HEK293 (cell line): ENCODE results near the gene GLRA3.

ENCODE experiments used
- CTCF ChIA-PET: fragments of 350-600 bp; formaldehyde crosslinking; extraction: SDS; loops from one replicate; lab custom pipeline; 2021; ENCODE audit warnings: antibody characterized with exemption; lab: Yijun Ruan, JAX
- POLR2A ChIA-PET: fragments of 300-600 bp; formaldehyde crosslinking; extraction: SDS; loops from one replicate; lab custom pipeline; 2020; ENCODE audit warnings: antibody characterized with exemption, inconsistent platforms; lab: Yijun Ruan, JAX
- H3K27ac ChIP-seq: fragments of 200-500 bp; sonication (Bioruptor generic); 2 replicates; pipeline ENCODE4 v1.5.1; 2014; ENCODE audit warnings: low read depth, low read length, control low read depth, inconsistent platforms; ENCODE audit errors: extremely low read depth
- H3K36me3 ChIP-seq, 2 experiments: fragments of 200-500 bp in 1 of 2; sonication (Bioruptor generic) in 1 of 2; 1 replicate in 1 of 2; 2 replicates in 1 of 2; pipeline ENCODE4 v1.5.1; 2014 to 2017; ENCODE audit warnings: inconsistent platforms in 2 of 2, low read length in 2 of 2; ENCODE audit not compliant: control insufficient read depth in 2 of 2, insufficient read depth in 1 of 2
- H3K4me1 ChIP-seq: fragments of 200-500 bp; sonication (Bioruptor generic); 2 replicates; pipeline ENCODE4 v1.5.1; 2014; ENCODE audit warnings: mild to moderate bottlenecking, low read length, inconsistent platforms; ENCODE audit not compliant: control insufficient read depth, insufficient read depth
- H3K4me3 ChIP-seq: 2 replicates; pipeline ENCODE4 v1.5.1; 2011; ENCODE audit warnings: low read depth, mild to moderate bottlenecking, control low read depth, low read length, moderate library complexity
- H3K9me3 ChIP-seq: fragments of 200-500 bp; sonication (Bioruptor generic); 2 replicates; pipeline ENCODE4 v1.5.1; 2014; ENCODE audit warnings: low read depth, low read length, inconsistent platforms; ENCODE audit not compliant: control insufficient read depth, insufficient read depth
- BCL6B ChIP-seq: fragments of 450-650 bp; formaldehyde crosslinking; IDR thresholded peaks from 2 replicates; pipeline ENCODE4 v1.5.1; 2017; ENCODE audit warnings: missing biosample characterization, missing genetic modification characterization
- IKZF3 ChIP-seq: fragments of 450-650 bp; IDR thresholded peaks from 2 replicates; pipeline ENCODE4 v1.5.0; 2018; ENCODE audit warnings: missing biosample characterization, mild to moderate bottlenecking, missing genetic modification characterization, moderate library complexity
- INSM2 ChIP-seq: fragments of 450-650 bp; formaldehyde crosslinking; IDR thresholded peaks from 2 replicates; pipeline ENCODE4 v1.5.1; 2016; ENCODE audit warnings: missing biosample characterization, missing genetic modification characterization
- KLF8 ChIP-seq: fragments of 450-650 bp; formaldehyde crosslinking; IDR thresholded peaks from 2 replicates; pipeline ENCODE4 v1.5.1; 2016; ENCODE audit warnings: missing biosample characterization, missing genetic modification characterization
- REPIN1 ChIP-seq: fragments of 450-650 bp; formaldehyde crosslinking; IDR thresholded peaks from 2 replicates; pipeline ENCODE4 v1.5.1; 2017; ENCODE audit warnings: missing biosample characterization, missing genetic modification characterization, low read depth
- SETDB1 ChIP-seq: IDR thresholded peaks from one replicate; pipeline ENCODE4 v1.6.1; 2017; ENCODE audit warnings: mild to moderate bottlenecking, low read length, moderate library complexity, mixed read lengths; ENCODE audit not compliant: insufficient read length
- SP7 ChIP-seq: fragments of 450-650 bp; formaldehyde crosslinking; IDR thresholded peaks from 2 replicates; pipeline ENCODE4 v1.5.1; 2016; ENCODE audit warnings: missing biosample characterization, missing genetic modification characterization
- ZBTB1 ChIP-seq: fragments of 450-650 bp; formaldehyde crosslinking; IDR thresholded peaks from 2 replicates; pipeline ENCODE4 v1.5.1; 2016; ENCODE audit warnings: missing biosample characterization, missing genetic modification characterization
- ZBTB20 ChIP-seq: fragments of 450-650 bp; formaldehyde crosslinking; IDR thresholded peaks from 2 replicates; pipeline ENCODE4 v1.5.1; 2016; ENCODE audit warnings: missing biosample characterization, missing genetic modification characterization
- ZNF148 ChIP-seq: fragments of 450-650 bp; formaldehyde crosslinking; IDR thresholded peaks from 2 replicates; pipeline ENCODE4 v1.5.0; 2017; ENCODE audit warnings: missing biosample characterization, missing genetic modification characterization, borderline replicate concordance
- ZNF157 ChIP-seq: fragments of 450-650 bp; formaldehyde crosslinking; IDR thresholded peaks from 2 replicates; pipeline ENCODE4 v1.5.1; 2016; ENCODE audit warnings: missing biosample characterization, missing genetic modification characterization
- ZNF184 ChIP-seq: fragments of 450-650 bp; IDR thresholded peaks from 2 replicates; pipeline ENCODE4 v1.5.1; 2018; ENCODE audit warnings: missing biosample characterization, mild to moderate bottlenecking, missing genetic modification characterization
- ZNF391 ChIP-seq: fragments of 450-650 bp; formaldehyde crosslinking; IDR thresholded peaks from 2 replicates; pipeline ENCODE4 v1.5.1; 2016; ENCODE audit warnings: low read depth, missing biosample characterization, missing genetic modification characterization, borderline replicate concordance
- ZNF48 ChIP-seq: fragments of 450-650 bp; formaldehyde crosslinking; IDR thresholded peaks from 2 replicates; pipeline ENCODE4 v1.5.1; 2016; ENCODE audit warnings: missing biosample characterization, missing genetic modification characterization
- ZNF529 ChIP-seq: fragments of 450-650 bp; formaldehyde crosslinking; IDR thresholded peaks from 2 replicates; pipeline ENCODE4 v1.5.1; 2017; ENCODE audit warnings: missing genetic modification characterization, missing biosample characterization; ENCODE audit not compliant: insufficient replicate concordance
- ZNF561 ChIP-seq: fragments of 450-650 bp; IDR thresholded peaks from 2 replicates; pipeline ENCODE4 v1.5.1; 2018; ENCODE audit warnings: missing biosample characterization, missing genetic modification characterization, borderline replicate concordance
- ZNF658 ChIP-seq: fragments of 450-650 bp; formaldehyde crosslinking; IDR thresholded peaks from 2 replicates; pipeline ENCODE4; 2016; ENCODE audit warnings: missing biosample characterization, missing genetic modification characterization
- ZNF701 ChIP-seq: fragments of 450-650 bp; formaldehyde crosslinking; IDR thresholded peaks from 2 replicates; pipeline ENCODE4 v1.5.1; 2016; ENCODE audit warnings: missing biosample characterization, missing genetic modification characterization
- ZNF837 ChIP-seq: fragments of 450-650 bp; formaldehyde crosslinking; IDR thresholded peaks from 2 replicates; pipeline ENCODE4 v1.5.1; 2016; ENCODE audit warnings: missing biosample characterization, missing genetic modification characterization

The GLRA3 gene

GRCh38 chr4:174593701-174594100 is 235.3 kb downstream of the GLRA3 start:
- Histone ChIP-seq H3K4me1 (no peaks in the 10 kb centered on the region), H3K27ac (no peak overlapping the region), H3K36me3 (no peaks in the 10 kb centered on the region), H3K4me3 (no peak overlapping the region), H3K9me3 (no peaks in the 10 kb centered on the region)
- TF ChIP-seq ZNF157 (tag by site-specific recombination) (no peak), ZNF658 (no peak), ZBTB20 (tag by site-specific recombination) (no peak), REPIN1 (tag by site-specific recombination) (no peak), ZBTB1 (no peak), ZNF529 (tag by site-specific recombination) (no peak), BCL6B (tag by site-specific recombination) (no peak), ZNF837 (tag by site-specific recombination) (no peak), INSM2 (tag by site-specific recombination) (no peak), ZNF701 (no peak), KLF8 (tag by site-specific recombination) (no peak), ZNF391 (tag by site-specific recombination) (no peak)
- POLR2A ChIA-PET: no interaction called here
- CTCF ChIA-PET: no interaction called here

- POLR2A ChIA-PET: no interaction called here
- H3K36me3 ChIP-seq: no peaks in the 10 kb centered on the region
- no peak for TF ChIP-seq SP7 (tag by site-specific recombination)
- TF ChIP-seq ZNF561 (tag by site-specific recombination): no peak
- TF ChIP-seq ZNF148 (tag by site-specific recombination): no peak
- no peak for TF ChIP-seq ZNF184 (tag by site-specific recombination)
- TF ChIP-seq IKZF3 (tag by site-specific recombination): no peak
- TF ChIP-seq ZNF48 (tag by site-specific recombination): no peak
- TF ChIP-seq SETDB1: no peak
- H3K9me3 ChIP-seq: no peaks in the 10 kb centered on the region
- no peak overlapping the region for H3K4me3 ChIP-seq
- H3K27ac ChIP-seq: no peak overlapping the region
- CTCF ChIA-PET: no interaction called here
- H3K4me1 ChIP-seq: no peaks in the 10 kb centered on the region
Measured at GRCh38 chr4:174592985-174593335, 236.1 kb downstream of the GLRA3 start.
